SK-N-SH treated with all-trans-retinoic acid at 6 μM for 48 hours (cell line): Measurements from ENCODE around the gene KRTAP22-1.

Experiments used
- CSDC2 ChIP-seq: fragments of 250-450 bp; sonication (Bioruptor Pico); IDR thresholded peaks from 2 replicates; pipeline ENCODE4 v1.5.0; 2020; ENCODE audit warnings: mild to moderate bottlenecking, moderate library complexity
- CSRNP3 ChIP-seq: fragments of 250-450 bp; sonication (Bioruptor Pico); IDR thresholded peaks from 2 replicates; pipeline ENCODE4 v1.5.1; 2021; ENCODE audit warnings: mild to moderate bottlenecking, moderate library complexity
- GLIS3 ChIP-seq: fragments of 250-450 bp; sonication (Bioruptor Pico); IDR thresholded peaks from 2 replicates; pipeline ENCODE4 v1.5.0; 2020; ENCODE audit warnings: mild to moderate bottlenecking, moderate library complexity
- SNAI2 ChIP-seq: fragments of 250-450 bp; sonication (Bioruptor Pico); IDR thresholded peaks from 2 replicates; pipeline ENCODE4 v1.5.0; 2020; ENCODE audit warnings: mild to moderate bottlenecking, moderate library complexity
- TCF4 ChIP-seq: fragments of 250-450 bp; sonication (Bioruptor Pico); IDR thresholded peaks from 2 replicates; pipeline ENCODE4 v1.8.0; 2021; ENCODE audit warnings: mild to moderate bottlenecking, moderate library complexity, borderline replicate concordance
- ZC3H10 ChIP-seq: fragments of 250-450 bp; sonication (Bioruptor Pico); IDR thresholded peaks from 2 replicates; pipeline ENCODE4 v1.5.1; 2021; ENCODE audit warnings: mild to moderate bottlenecking, moderate library complexity
- ZFP3 ChIP-seq: fragments of 250-450 bp; sonication (Bioruptor Pico); IDR thresholded peaks from 2 replicates; pipeline ENCODE4 v1.5.0; 2020; ENCODE audit warnings: mild to moderate bottlenecking, moderate library complexity
- ZNF565 ChIP-seq: fragments of 450-650 bp; formaldehyde crosslinking; conservative IDR thresholded peaks from 2 replicates; pipeline ENCODE4 v1.5.0; 2020; ENCODE audit warnings: low read depth, mild to moderate bottlenecking, moderate library complexity
- ZNF70 ChIP-seq: fragments of 450-650 bp; formaldehyde crosslinking; IDR thresholded peaks from 2 replicates; pipeline ENCODE4 v1.5.0; 2020; ENCODE audit warnings: mild to moderate bottlenecking, moderate library complexity
- ZNF8 ChIP-seq: fragments of 450-650 bp; formaldehyde crosslinking; IDR thresholded peaks from 2 replicates; pipeline ENCODE4 v1.5.0; 2020; ENCODE audit warnings: mild to moderate bottlenecking, moderate library complexity
- TF ChIP-seq, protein P1 (sequence below): fragments of 250-450 bp; sonication (Bioruptor Pico); IDR thresholded peaks from 2 replicates; pipeline ENCODE4 v1.5.0; 2020; ENCODE audit warnings: mild to moderate bottlenecking, moderate library complexity

DNA sequence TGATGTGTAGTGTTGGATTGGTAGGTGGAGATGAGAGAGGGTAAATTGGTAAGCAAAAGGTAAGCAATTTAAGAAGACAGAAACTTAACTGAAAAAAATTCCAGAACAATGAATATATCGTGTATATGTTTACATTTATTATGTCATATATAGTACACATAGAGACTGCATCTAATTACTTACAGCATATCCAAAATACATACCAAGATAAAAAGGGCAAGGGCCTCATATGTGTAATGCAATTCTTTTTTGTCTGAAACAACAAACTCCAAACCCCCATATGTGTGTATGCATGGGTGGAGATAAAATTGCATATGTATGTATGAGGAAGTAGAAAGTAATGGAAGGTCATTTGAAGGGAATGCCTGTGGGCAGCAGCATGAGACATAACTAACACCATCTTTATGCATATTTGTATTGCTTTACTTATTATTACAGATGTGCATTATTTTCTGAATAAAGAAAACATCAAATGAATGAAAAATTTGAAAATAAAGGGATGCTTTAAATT lies 46.1 kb downstream of the KRTAP22-1 start:
- TF ChIP-seq ZC3H10 (CRISPR knock-in tag) (no peak), ZFP3 (CRISPR knock-in tag) (no peak), CSRNP3 (CRISPR knock-in tag) (no peak), SNAI2 (CRISPR knock-in tag) (no peak), ZNF70 (CRISPR knock-in tag) (no peak), ZNF565 (CRISPR knock-in tag) (no peak), TCF4 (CRISPR knock-in tag) (no peak), GLIS3 (CRISPR knock-in tag) (no peak), CSDC2 (no peak), ZNF8 (CRISPR knock-in tag) (no peak)
- TF ChIP-seq, protein P1, sequence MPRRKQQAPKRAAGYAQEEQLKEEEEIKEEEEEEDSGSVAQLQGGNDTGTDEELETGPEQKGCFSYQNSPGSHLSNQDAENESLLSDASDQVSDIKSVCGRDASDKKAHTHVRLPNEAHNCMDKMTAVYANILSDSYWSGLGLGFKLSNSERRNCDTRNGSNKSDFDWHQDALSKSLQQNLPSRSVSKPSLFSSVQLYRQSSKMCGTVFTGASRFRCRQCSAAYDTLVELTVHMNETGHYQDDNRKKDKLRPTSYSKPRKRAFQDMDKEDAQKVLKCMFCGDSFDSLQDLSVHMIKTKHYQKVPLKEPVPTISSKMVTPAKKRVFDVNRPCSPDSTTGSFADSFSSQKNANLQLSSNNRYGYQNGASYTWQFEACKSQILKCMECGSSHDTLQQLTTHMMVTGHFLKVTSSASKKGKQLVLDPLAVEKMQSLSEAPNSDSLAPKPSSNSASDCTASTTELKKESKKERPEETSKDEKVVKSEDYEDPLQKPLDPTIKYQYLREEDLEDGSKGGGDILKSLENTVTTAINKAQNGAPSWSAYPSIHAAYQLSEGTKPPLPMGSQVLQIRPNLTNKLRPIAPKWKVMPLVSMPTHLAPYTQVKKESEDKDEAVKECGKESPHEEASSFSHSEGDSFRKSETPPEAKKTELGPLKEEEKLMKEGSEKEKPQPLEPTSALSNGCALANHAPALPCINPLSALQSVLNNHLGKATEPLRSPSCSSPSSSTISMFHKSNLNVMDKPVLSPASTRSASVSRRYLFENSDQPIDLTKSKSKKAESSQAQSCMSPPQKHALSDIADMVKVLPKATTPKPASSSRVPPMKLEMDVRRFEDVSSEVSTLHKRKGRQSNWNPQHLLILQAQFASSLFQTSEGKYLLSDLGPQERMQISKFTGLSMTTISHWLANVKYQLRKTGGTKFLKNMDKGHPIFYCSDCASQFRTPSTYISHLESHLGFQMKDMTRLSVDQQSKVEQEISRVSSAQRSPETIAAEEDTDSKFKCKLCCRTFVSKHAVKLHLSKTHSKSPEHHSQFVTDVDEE = no peak
